Caki2 (cell line): Measurements from ENCODE around the gene KIF17. TPM values are rescaled to one million over a fixed set of nuclear protein-coding genes. Genes with fewer than 3 reads are reported as not detected.

Experiments
- DNase-seq: peaks from one replicate; pipeline ENCODE4 v3.0.0-alpha.2; 2015; ENCODE audit warnings: low read depth
- in situ Hi-C: cut with HindIII; loops from 2 replicates; pipeline ENCODE4 v1.10.0; 2016; ENCODE audit warnings: low sequenced_read_pairs, low pct_unique_long_range_greater_than_20kb, mixed read lengths
- total RNA-seq: library from RNA; depleted of rRNA; stranded (reverse); fragments of >200 nt; shearing (Covaris generic); gene quantifications from 2 replicates; pipeline ENCODE4 v1.2.3, GENCODE V29; 2014; ENCODE audit warnings: low replicate concordance

Gene KIF17
- total RNA-seq, 1 experiment from 2014 or later = 6.4 TPM

DNA sequence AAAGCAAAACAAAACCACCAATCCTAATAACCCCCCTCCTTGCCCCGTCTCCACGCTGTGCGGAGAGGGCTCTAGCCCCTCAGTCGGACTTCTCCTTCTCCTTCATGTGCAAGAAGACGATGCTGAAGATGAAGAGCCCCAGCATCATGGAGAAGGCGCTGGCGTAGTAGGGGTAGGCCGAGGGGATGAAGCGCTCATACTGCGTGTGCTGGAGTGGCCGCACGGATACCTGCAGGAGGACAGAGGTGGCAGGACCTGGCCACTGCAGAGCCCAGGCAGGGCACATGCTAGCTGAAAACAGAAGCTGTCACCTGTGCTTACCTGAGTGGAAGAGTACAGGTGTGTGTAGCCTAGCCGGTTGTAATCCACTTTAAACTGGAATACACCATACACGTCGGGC lies 65.5 kb downstream of the KIF17 start:
- in situ Hi-C loops = no loop called here
- no peak for DNase-seq

DNA sequence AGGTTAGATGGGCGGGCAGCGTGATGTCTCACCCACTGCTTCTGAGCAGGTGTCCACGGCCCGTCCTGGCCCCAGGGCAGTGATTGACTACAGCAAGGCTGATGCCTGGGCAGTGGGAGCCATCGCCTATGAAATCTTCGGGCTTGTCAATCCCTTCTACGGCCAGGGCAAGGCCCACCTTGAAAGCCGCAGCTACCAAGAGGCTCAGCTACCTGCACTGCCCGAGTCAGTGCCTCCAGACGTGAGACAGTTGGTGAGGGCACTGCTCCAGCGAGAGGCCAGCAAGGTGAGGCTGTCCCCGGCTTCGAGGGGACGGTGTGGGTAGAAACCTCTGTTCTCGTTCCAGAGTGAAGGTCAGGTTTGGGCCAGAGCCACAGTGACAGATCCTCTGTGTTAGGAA lies 68.9 kb downstream of the KIF17 start:
- DNase-seq = no peak
- in situ Hi-C loops = no loop called here

DNA sequence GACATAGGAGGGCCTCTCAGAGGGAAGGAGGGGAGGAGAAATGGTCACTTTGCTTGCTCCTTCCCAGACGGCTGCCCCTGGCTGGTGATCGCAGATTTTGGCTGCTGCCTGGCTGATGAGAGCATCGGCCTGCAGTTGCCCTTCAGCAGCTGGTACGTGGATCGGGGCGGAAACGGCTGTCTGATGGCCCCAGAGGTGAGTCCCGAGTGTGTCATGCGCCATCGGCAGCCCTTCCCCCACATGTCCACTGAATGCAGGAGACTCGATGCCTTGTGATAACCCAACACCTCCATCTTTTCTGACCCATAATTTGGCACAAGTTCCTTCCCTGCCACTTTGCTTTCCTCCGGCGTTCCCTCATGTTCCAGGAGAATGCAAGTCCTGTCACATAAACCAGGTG lies 69.4 kb downstream of the KIF17 start:
- in situ Hi-C loops = no loop called here
- no peak for DNase-seq

DNA sequence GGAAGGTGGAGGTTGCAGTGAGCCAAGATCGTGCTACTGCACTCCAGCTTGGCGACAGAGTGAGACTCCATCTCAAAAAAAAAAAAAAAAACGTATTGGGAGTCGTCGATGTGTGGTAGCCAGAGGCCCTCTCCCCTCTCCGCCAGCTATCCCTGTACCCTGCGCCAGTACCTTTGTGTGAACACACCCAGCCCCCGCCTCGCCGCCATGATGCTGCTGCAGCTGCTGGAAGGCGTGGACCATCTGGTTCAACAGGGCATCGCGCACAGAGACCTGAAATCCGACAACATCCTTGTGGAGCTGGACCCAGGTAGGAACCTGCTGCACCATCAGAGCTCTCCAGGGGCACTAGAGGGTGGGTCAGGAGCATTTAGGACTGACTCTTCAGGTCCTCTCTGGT lies 72.4 kb downstream of the KIF17 start:
- in situ Hi-C loops = no loop called here
- DNase-seq = no peak

DNA sequence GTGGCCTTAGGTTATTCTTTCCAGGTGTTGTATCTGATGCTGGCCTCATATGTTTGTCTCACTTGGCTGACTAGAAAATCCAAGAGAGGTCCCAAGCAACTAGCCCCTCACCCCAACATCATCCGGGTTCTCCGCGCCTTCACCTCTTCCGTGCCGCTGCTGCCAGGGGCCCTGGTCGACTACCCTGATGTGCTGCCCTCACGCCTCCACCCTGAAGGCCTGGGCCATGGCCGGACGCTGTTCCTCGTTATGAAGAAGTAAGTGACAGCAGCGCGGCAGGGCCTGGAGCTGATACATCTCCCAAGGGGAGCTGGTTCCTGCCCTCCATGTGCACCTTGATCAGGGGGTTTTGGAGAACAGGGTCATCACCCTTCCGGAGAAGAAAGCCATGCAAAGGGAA lies 73.4 kb downstream of the KIF17 start:
- in situ Hi-C loops = no loop called here
- DNase-seq = no peak

DNA sequence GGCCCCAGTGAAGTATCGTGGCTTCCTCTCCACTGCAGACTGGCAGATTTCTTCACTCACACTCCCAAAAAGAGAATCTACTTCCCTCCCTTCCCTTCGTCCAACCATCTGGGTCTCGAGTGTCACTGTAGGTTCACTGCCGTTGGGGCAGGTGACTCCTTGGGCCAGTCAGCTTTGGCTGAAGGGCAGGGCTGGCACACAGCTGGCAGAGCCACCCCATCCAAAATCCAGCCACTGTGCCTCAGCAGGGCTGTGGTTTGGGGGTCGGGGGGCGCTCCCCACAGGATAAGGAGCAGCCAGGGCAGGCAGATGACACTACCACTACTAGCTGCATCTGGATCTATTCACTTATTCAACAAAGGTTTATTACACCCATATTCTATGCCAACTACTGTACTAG lies 74.7 kb downstream of the KIF17 start:
- in situ Hi-C loops = no loop called here
- no peak for DNase-seq

DNA sequence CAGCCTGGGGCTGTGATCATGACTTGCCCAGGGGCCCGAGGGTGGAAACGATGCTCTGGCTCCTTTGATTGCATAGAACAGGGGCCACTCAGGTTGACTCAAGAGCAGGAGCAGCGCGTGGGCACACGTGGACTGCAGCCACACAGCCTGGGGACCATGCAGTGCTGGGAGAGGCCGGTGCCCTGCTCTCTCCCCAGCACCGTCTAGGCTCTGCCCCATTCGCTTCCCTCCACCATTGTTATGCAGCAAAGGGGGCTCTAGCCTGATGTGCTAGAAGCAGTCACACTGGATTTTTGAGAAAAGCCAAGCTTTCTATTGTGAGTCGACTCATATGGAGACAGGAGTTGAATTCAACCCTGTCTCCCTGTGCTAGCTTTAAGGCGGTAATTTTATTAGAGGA lies 75.8 kb downstream of the KIF17 start:
- in situ Hi-C loops = no loop called here
- no peak for DNase-seq

DNA sequence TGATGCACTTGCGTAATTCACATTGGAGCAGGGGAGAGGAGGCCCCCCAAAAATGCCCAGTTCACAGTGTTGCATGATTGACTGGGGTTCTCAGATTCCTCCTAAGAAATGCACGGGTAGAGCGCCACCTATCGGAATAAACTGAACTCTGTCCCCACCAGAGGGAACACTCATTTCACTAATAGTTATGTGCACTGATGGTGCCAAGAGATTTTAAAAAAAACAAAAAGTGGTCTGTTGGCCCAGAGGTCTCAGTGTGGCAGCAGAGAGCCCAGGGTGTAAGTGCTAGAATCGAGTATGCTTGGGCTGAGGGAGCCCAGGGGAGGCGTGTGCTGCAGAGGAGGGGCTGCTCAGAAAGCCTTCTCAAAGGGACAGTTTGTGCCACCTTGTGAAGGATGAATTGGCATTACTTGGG lies 77.6 kb downstream of the KIF17 start:
- in situ Hi-C loops = no loop called here
- DNase-seq = peak; percentile 51

DNA sequence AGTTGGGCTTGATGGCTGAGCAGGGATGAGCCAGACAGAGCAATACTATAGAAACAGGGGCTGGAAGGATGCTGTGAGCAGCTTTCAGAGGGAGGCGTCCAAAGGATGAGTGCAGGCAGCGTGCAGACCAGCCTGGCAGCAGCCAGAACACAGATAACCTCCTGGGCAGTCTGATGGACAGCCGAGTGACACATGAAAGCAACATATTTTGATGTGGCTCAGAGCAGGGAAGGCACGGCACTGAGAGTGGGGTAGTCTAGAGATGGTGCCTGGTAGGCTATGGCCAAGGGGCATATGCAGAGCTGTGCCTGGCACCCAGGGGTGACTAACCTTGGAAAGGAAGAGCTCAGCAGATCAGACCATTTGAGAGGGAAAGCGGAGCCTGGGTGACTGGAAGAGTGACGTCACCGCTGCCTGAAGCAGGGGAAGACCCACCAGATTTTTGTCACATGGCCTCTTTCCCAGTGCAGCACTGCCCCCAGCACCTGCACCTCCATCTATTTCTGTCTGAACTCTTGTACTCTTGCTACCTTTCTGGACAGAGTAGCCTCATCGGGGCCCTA lies 80.9 kb downstream of the KIF17 start:
- in situ Hi-C loops = no loop called here
- no peak for DNase-seq

DNA sequence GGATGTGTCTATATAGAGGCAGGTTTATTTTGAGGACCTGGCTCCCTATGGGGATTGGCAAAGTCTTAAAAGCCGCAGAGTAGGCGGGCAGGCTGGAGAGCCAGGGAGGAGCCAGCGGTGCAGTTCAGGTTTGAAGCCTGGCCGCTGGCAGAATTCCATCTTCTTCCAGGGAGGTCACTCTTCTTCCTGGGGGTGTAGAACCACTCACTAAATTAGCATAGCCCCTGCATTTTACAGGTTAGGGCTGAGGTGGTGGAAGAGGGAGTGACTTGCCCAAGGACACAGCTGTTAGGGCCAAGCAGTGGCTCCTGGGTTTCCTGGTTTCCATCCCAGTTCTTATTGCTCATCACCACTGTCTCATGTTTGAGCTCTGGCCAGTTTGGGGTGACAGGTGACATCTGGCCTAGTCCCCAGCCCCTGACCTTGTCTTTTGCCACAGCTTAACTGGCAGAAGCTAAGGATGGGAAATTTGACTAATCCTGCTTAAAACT lies 83.2 kb downstream of the KIF17 start:
- no peak for DNase-seq
- in situ Hi-C loops = no loop called here

DNA sequence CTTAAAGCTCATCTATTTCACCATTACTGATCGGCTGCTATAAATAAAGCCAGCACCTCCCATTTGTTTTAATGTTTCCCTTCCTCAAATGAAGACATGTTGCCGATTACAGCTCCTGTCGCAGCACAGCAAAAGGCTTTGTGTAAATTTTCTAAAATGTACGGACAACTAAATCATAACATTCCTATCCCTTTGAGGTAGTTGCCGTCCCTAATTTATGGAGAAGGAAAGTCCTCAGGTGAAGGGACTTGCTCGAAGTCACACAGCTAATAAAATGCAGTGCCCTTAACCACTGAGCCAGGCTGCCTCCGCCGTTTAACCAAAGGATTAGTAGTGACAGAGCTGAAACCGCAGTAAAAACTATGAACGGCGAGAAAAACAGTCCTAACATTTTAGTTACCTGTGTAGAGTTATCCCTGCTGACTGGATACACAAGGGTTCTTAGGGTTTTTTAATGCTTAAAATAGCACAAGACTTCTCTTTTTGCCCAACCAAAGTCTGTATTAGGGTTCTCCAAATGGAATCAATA lies 83.7 kb downstream of the KIF17 start:
- peak; percentile 42 for DNase-seq
- in situ Hi-C loops = no loop called here

DNA sequence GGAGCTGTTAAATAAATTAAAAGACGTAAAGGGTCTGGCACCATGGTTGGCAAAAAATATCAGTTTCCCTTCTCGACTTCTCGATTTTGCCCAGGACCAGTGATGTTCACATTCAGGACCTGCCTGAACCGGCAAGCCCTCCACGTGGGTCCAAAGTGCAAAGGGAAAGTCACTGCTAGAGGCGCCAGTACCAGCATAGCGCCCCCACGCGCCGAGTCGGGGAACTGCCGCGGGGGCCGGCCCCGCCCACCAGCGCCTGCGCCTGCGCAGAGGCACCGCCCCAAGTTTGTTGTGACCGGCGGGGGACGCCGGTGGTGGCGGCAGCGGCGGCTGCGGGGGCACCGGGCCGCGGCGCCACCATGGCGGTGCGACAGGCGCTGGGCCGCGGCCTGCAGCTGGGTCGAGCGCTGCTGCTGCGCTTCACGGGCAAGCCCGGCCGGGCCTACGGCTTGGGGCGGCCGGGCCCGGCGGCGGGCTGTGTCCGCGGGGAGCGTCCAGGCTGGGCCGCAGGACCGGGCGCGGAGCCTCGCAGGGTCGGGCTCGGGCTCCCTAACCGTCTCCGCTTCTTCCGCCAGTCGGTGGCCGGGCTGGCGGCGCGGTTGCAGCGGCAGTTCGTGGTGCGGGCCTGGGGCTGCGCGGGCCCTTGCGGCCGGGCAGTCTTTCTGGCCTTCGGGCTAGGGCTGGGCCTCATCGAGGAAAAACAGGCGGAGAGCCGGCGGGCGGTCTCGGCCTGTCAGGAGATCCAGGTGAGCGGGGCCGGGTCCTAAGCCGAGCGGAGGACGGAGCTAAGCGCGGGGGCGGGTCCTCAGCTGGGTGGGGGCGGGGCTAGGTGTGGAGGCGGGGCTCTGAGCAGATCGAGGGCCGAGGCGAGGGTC lies 84.4 kb downstream of the KIF17 start, which contains the start of gene PINK1:
Gene PINK1, plus strand, starts transcription at position 269 of the 875 bp plus-strand sequence. Its CDS starts 91 bp downstream, at position 360.
- peak; percentile 76 for DNase-seq
- in situ Hi-C loops = no loop called here

DNA sequence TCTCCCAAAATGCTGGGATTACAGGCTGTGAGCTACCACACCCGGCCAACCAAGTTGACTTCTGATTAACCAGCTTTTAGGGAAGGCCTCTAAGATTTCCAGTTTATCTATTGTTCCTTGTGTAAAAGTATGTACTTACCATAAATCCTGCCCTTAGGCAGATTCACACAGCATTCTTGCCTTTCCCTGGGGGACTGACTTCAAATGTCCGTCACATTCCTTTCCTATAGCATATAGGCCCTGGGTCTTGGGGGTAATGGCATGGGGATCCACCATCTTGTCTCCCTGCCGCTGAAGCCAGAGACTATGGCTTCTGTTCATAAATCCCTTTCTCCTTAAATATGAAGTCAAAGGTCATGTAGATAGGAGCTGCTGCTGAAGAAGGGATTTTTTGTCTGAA lies 85.4 kb downstream of the KIF17 start:
- in situ Hi-C loops = no loop called here
- no peak for DNase-seq

DNA sequence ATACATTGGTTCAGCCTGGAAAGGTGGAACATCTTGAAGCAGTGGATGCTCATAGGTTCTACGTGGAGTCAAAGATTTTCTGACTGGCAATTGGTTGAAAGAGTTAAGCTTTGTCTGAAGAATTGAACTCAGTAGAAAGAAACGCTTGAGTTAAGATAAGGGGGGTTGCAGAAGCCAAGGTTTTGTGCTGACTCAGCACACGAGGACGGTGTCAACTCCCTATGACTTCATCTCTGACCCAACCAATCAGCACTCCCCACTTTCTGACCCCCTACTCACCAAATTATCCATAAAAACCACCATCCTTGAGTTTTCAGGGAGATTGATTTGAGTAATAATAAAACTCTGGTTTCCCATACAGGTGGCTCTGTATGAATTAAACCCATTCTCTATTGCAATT lies 87.1 kb downstream of the KIF17 start:
- DNase-seq = no peak
- in situ Hi-C loops = no loop called here

DNA sequence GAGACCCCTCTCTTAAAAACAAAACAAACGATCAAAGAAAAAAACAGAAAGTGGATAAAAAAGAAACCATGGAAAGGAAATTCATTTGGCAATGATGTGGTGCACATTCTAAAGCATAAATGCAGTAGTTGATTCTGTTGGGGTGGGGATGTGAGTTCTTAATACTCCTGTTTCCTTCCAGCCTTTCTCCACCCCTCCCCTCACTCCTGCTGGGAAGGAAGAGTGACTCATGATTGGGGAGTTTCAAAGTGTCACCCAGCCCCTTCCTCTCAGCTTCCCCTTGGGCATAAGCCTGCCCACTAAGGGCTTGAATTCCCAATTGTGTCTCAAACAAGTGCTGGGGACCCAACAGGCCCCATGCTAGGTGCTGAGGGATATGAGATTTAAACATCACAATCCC lies 91.3 kb downstream of the KIF17 start:
- no peak for DNase-seq
- in situ Hi-C loops = no loop called here

DNA sequence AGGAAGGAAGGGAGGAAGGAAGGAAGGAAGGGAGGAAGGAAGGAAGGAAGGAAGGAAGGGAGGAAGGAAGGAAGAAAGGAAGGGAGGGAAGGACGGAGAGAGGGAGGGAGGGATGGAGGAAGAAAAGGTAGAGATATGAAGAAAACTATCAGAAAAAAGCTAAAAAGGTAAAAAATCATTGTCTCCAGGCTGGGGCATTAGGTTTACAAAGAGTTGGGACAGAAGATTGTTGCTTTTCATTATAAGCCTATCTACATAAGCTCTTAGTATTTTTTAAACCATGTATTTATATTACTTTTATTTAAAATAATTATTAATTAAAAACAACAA lies 91.7 kb downstream of the KIF17 start:
- in situ Hi-C loops = no loop called here
- DNase-seq = no peak

DNA sequence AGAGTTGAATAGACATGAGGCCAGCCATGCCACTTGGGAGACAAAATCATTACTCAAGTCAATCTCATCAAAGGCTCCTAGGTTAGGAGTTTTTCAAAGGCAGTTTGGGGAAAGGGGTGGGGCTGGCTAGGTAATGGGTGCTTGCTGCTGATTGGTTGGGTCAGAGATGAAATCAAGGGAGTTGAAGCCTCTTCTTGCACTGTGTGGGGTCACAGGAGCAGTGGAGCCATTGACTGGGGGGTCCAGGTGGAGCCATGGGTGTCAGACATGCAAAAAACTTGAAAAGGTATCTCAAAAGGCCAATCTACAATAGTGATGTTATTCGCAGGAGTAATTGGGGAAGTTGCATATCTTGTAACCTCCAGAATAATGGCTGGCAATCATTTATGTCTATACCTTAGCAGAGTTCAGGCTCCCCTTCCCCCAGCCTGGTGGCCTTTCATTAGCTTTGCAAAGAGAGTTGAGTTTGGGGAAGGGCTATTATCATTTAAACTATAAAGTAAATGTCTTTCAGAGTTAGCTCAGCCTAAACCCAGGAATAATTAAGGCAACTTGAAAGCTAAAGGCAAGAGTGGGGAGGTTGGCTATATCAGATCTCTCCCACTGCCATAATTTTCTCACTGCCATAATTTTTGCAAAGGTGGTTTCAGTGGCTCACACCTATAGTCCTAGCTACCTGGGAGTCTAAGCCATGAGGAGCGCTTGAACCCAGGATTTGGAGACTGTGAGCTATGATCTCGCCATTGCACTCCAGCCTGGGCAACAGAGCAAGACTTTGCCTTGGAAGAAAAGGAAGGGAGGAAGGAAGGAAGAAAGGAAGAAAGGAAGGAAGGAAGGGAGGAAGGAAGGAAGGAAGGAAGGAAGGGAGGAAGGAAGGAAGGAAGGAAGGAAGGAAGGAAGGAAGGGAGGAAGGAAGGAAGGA lies 92.4 kb downstream of the KIF17 start:
- DNase-seq = no peak
- in situ Hi-C loops = no loop called here

DNA sequence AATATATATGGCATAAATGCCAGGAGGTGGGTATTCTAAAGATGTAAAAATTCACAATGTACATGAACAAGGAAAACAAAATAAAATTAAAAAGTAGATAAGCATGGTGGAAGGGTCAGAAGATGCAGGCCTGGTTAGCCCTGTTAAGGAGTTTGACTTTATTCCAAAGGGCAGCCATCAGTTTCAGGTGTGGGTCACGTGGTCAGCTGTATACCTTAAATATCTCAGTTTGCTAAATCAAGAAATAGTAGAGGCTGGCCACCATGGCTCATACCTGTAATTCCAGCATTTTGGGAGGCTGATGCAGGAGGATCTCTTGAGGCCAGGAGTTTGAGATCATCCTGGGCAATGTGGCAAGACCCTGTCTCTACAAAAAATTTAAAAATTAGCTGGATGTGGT lies 93.1 kb downstream of the KIF17 start:
- no peak for DNase-seq
- in situ Hi-C loops = no loop called here

DNA sequence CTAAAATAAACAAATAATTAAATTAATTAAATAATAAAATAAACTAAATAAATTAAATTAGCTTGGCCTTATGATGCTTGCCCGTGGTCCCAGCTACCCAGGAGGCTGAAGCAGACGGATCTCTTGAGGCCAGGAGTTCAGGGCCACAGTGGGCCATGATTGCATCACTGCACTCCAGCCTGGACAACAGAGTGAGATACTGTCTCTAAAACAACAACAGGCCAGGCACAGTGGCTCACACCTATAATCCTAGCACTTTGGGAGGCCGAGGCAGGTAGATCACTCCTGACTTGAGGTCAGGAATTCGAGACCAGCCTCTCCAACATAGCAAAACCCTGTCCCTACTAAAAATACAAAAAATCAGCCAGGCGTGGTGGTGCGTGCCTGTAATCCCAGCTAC lies 96.8 kb downstream of the KIF17 start:
- in situ Hi-C loops = no loop called here

More for the DNA sequence above, 96.8 kb downstream of the KIF17 start:
- no peak for DNase-seq
